RWPE1 (cell line): ENCODE results near the gene PDE4A.

ENCODE experiments used
- CTCF ChIA-PET: fragments of 350-600 bp; sonication (Branson Sonifier 250); formaldehyde crosslinking; extraction: SDS; loops from one replicate; lab custom pipeline; 2021; lab: Yijun Ruan, JAX
- POLR2A ChIA-PET: fragments of 400-600 bp; formaldehyde crosslinking; extraction: SDS; loops from one replicate; lab custom pipeline; 2020; ENCODE audit warnings: antibody characterized with exemption; ENCODE audit not compliant: low non-redundant PET; lab: Yijun Ruan, JAX
- DNase-seq: peaks from one replicate; pipeline ENCODE4 v3.0.0; 2012; ENCODE audit warnings: low spot score
- H3K27ac ChIP-seq: fragments of 450-650 bp; 2 replicates; pipeline ENCODE4 v1.5.1; 2017
- CTCF ChIP-seq: fragments of 450-650 bp; conservative IDR thresholded peaks from 2 replicates; pipeline ENCODE4 v1.5.1; 2017; ENCODE audit warnings: low read depth, mild to moderate bottlenecking

PDE4A gene

GRCh38 chr19:10478903-10479384 is 58.6 kb downstream of the PDE4A start:
- POLR2A ChIA-PET: no interaction called here
- DNase-seq: peak; percentile 87
- CTCF ChIA-PET: interaction anchor here (0.6 to 1.7 kb wide), 9 partner anchors 12 to 256 kb away, joined by 3 to 7 read pairs (median 4); no protein-coding TSS in a partner anchor
- peak; percentile 81 for TF ChIP-seq CTCF
- H3K27ac ChIP-seq: 0 out of 2 replicates have a peak overlapping the region, but pooled peaks have one; percentile 3

- H3K27ac ChIP-seq: peak overlapping the region; percentile 57
- POLR2A ChIA-PET: no interaction called here
- CTCF ChIA-PET: no interaction called here
- TF ChIP-seq CTCF: no peak
- no peak for DNase-seq
Measured at GRCh38 chr19:10486551-10486950, 66.2 kb downstream of the PDE4A start.

- ChIA-PET CTCF (interaction anchor here (0.5 to 1.4 kb wide), 5 partner anchors 13 to 589 kb away, joined by 3 to 5 read pairs (median 4); no protein-coding TSS in a partner anchor), POLR2A (no interaction called here)
- peak overlapping the region; percentile 30 for H3K27ac ChIP-seq
- DNase-seq: no peak
- TF ChIP-seq CTCF: no peak
Measured at GRCh38 chr19:10491472-10492047, 71.2 kb downstream of the PDE4A start.

- H3K27ac ChIP-seq: no peak overlapping the region
- no peak for DNase-seq
- TF ChIP-seq CTCF: no peak
- CTCF ChIA-PET: no interaction called here
- POLR2A ChIA-PET: no interaction called here
Measured at GRCh38 chr19:10497371-10497770, 77.0 kb downstream of the PDE4A start.

- CTCF ChIA-PET: interaction anchor here (0.5 kb wide), 1 partner anchor 521 kb away, joined by 3 read pairs; no protein-coding TSS in a partner anchor
- no peak for TF ChIP-seq CTCF
- H3K27ac ChIP-seq: peak overlapping the region; percentile 94
- POLR2A ChIA-PET: interaction anchor here (0.5 to 0.8 kb wide), 3 partner anchors 11 to 66 kb away, joined by 3 to 5 read pairs (median 3); partner anchors contain the start of gene KRI1
- no peak for DNase-seq
Measured at GRCh38 chr19:10499550-10500246, 79.4 kb downstream of the PDE4A start.

- ChIA-PET CTCF (interaction anchor here (0.7 kb wide), 1 partner anchor 36 kb away, joined by 3 read pairs; no protein-coding TSS in a partner anchor), POLR2A (interaction anchor here (0.5 to 0.8 kb wide), 3 partner anchors 10 to 66 kb away, joined by 3 to 5 read pairs (median 3); partner anchors contain the start of gene KRI1)
- TF ChIP-seq CTCF: no peak
- peak overlapping the region; percentile 94 for H3K27ac ChIP-seq
- no peak for DNase-seq
Measured at GRCh38 chr19:10500247-10500592, 79.9 kb downstream of the PDE4A start.
